HEK293 (cell line): ENCODE results near the gene SLC6A6.

ENCODE experiments used
- CTCF ChIA-PET: fragments of 350-600 bp; formaldehyde crosslinking; extraction: SDS; loops from one replicate; lab custom pipeline; 2021; ENCODE audit warnings: antibody characterized with exemption; lab: Yijun Ruan, JAX
- POLR2A ChIA-PET: fragments of 300-600 bp; formaldehyde crosslinking; extraction: SDS; loops from one replicate; lab custom pipeline; 2020; ENCODE audit warnings: antibody characterized with exemption, inconsistent platforms; lab: Yijun Ruan, JAX
- H3K27ac ChIP-seq: fragments of 200-500 bp; sonication (Bioruptor generic); 2 replicates; pipeline ENCODE4 v1.5.1; 2014; ENCODE audit warnings: low read depth, low read length, control low read depth, inconsistent platforms; ENCODE audit errors: extremely low read depth
- H3K36me3 ChIP-seq, 2 experiments: fragments of 200-500 bp in 1 of 2; sonication (Bioruptor generic) in 1 of 2; 1 replicate in 1 of 2; 2 replicates in 1 of 2; pipeline ENCODE4 v1.5.1; 2014 to 2017; ENCODE audit warnings: inconsistent platforms in 2 of 2, low read length in 2 of 2; ENCODE audit not compliant: control insufficient read depth in 2 of 2, insufficient read depth in 1 of 2
- H3K4me1 ChIP-seq: fragments of 200-500 bp; sonication (Bioruptor generic); 2 replicates; pipeline ENCODE4 v1.5.1; 2014; ENCODE audit warnings: mild to moderate bottlenecking, low read length, inconsistent platforms; ENCODE audit not compliant: control insufficient read depth, insufficient read depth
- H3K4me3 ChIP-seq: 2 replicates; pipeline ENCODE4 v1.5.1; 2011; ENCODE audit warnings: low read depth, mild to moderate bottlenecking, control low read depth, low read length, moderate library complexity
- H3K9me3 ChIP-seq: fragments of 200-500 bp; sonication (Bioruptor generic); 2 replicates; pipeline ENCODE4 v1.5.1; 2014; ENCODE audit warnings: low read depth, low read length, inconsistent platforms; ENCODE audit not compliant: control insufficient read depth, insufficient read depth
- AEBP2 ChIP-seq: fragments of 450-650 bp; formaldehyde crosslinking; IDR thresholded peaks from 2 replicates; pipeline ENCODE4 v1.5.1; 2016; ENCODE audit warnings: missing biosample characterization, missing genetic modification characterization, borderline replicate concordance
- GLI4 ChIP-seq: fragments of 450-650 bp; formaldehyde crosslinking; IDR thresholded peaks from 2 replicates; pipeline ENCODE4 v1.5.1; 2016; ENCODE audit warnings: missing biosample characterization, missing genetic modification characterization
- YY1 ChIP-seq: fragments of 450-650 bp; formaldehyde crosslinking; IDR thresholded peaks from 2 replicates; pipeline ENCODE4 v1.5.1; 2018; ENCODE audit warnings: missing biosample characterization, missing genetic modification characterization
- ZBTB48 ChIP-seq: fragments of 450-650 bp; formaldehyde crosslinking; IDR thresholded peaks from 2 replicates; pipeline ENCODE4 v1.5.1; 2016; ENCODE audit warnings: missing biosample characterization, missing genetic modification characterization
- ZFP37 ChIP-seq: fragments of 450-650 bp; formaldehyde crosslinking; IDR thresholded peaks from 2 replicates; pipeline ENCODE4 v1.5.1; 2016; ENCODE audit warnings: missing biosample characterization, missing genetic modification characterization
- ZIC2 ChIP-seq: fragments of 450-650 bp; formaldehyde crosslinking; IDR thresholded peaks from 2 replicates; pipeline ENCODE4 v1.5.1; 2016; ENCODE audit warnings: missing biosample characterization, missing genetic modification characterization
- ZNF10 ChIP-seq: fragments of 450-650 bp; formaldehyde crosslinking; IDR thresholded peaks from 2 replicates; pipeline ENCODE4 v1.5.1; 2017; ENCODE audit warnings: missing biosample characterization, missing genetic modification characterization
- ZNF155 ChIP-seq: fragments of 450-650 bp; formaldehyde crosslinking; IDR thresholded peaks from 2 replicates; pipeline ENCODE4 v1.5.1; 2016; ENCODE audit warnings: missing biosample characterization, missing genetic modification characterization
- ZNF174 ChIP-seq: fragments of 450-650 bp; formaldehyde crosslinking; IDR thresholded peaks from 2 replicates; pipeline ENCODE4 v1.5.0; 2017; ENCODE audit warnings: missing biosample characterization, mild to moderate bottlenecking, missing genetic modification characterization
- ZNF302 ChIP-seq: fragments of 450-650 bp; formaldehyde crosslinking; IDR thresholded peaks from 2 replicates; pipeline ENCODE4 v1.5.1; 2016; ENCODE audit warnings: missing biosample characterization, missing genetic modification characterization, low read depth
- ZNF354C ChIP-seq: fragments of 450-650 bp; formaldehyde crosslinking; IDR thresholded peaks from 2 replicates; pipeline ENCODE4 v1.5.1; 2016; ENCODE audit warnings: missing biosample characterization, missing genetic modification characterization, low read depth, borderline replicate concordance
- ZNF518A ChIP-seq: fragments of 450-650 bp; formaldehyde crosslinking; conservative IDR thresholded peaks from 2 replicates; pipeline ENCODE4 v1.5.1; 2016; ENCODE audit warnings: low read depth, missing biosample characterization, missing genetic modification characterization
- ZNF529 ChIP-seq: fragments of 450-650 bp; formaldehyde crosslinking; IDR thresholded peaks from 2 replicates; pipeline ENCODE4 v1.5.1; 2017; ENCODE audit warnings: missing genetic modification characterization, missing biosample characterization; ENCODE audit not compliant: insufficient replicate concordance
- ZNF548 ChIP-seq: fragments of 450-650 bp; formaldehyde crosslinking; IDR thresholded peaks from 2 replicates; pipeline ENCODE4 v1.5.1; 2016; ENCODE audit warnings: missing biosample characterization, missing genetic modification characterization
- ZNF610 ChIP-seq: fragments of 450-650 bp; formaldehyde crosslinking; IDR thresholded peaks from 2 replicates; pipeline ENCODE4 v1.5.1; 2016; ENCODE audit warnings: missing biosample characterization, missing genetic modification characterization, borderline replicate concordance
- ZNF704 ChIP-seq: fragments of 450-650 bp; formaldehyde crosslinking; IDR thresholded peaks from 2 replicates; pipeline ENCODE4 v1.5.1; 2016; ENCODE audit warnings: missing biosample characterization, missing genetic modification characterization
- ZNF777 ChIP-seq: fragments of 450-650 bp; formaldehyde crosslinking; IDR thresholded peaks from 2 replicates; pipeline ENCODE4 v1.5.1; 2017; ENCODE audit warnings: missing biosample characterization, missing genetic modification characterization, borderline replicate concordance
- ZNF785 ChIP-seq: fragments of 450-650 bp; formaldehyde crosslinking; IDR thresholded peaks from 2 replicates; pipeline ENCODE4 v1.5.1; 2016; ENCODE audit warnings: missing biosample characterization, missing genetic modification characterization
- ZNF837 ChIP-seq: fragments of 450-650 bp; formaldehyde crosslinking; IDR thresholded peaks from 2 replicates; pipeline ENCODE4 v1.5.1; 2016; ENCODE audit warnings: missing biosample characterization, missing genetic modification characterization
- ZNF843 ChIP-seq: fragments of 450-650 bp; formaldehyde crosslinking; IDR thresholded peaks from 2 replicates; pipeline ENCODE4 v1.5.1; 2016; ENCODE audit warnings: missing biosample characterization, missing genetic modification characterization
- ZSCAN18 ChIP-seq: fragments of 450-650 bp; formaldehyde crosslinking; IDR thresholded peaks from 2 replicates; pipeline ENCODE4 v1.5.1; 2016; ENCODE audit warnings: missing biosample characterization, missing genetic modification characterization
- TF ChIP-seq, protein P1 (sequence below): fragments of 450-650 bp; formaldehyde crosslinking; optimal IDR thresholded peaks from 2 replicates; pipeline ENCODE3; 2016; ENCODE audit warnings: missing biosample characterization, mild to moderate bottlenecking, missing genetic modification characterization
- TF ChIP-seq, protein P2 (sequence below): fragments of 450-650 bp; formaldehyde crosslinking; IDR thresholded peaks from 2 replicates; pipeline ENCODE4 v1.5.1; 2017; ENCODE audit warnings: missing biosample characterization, missing genetic modification characterization

Gene SLC6A6

DNA sequence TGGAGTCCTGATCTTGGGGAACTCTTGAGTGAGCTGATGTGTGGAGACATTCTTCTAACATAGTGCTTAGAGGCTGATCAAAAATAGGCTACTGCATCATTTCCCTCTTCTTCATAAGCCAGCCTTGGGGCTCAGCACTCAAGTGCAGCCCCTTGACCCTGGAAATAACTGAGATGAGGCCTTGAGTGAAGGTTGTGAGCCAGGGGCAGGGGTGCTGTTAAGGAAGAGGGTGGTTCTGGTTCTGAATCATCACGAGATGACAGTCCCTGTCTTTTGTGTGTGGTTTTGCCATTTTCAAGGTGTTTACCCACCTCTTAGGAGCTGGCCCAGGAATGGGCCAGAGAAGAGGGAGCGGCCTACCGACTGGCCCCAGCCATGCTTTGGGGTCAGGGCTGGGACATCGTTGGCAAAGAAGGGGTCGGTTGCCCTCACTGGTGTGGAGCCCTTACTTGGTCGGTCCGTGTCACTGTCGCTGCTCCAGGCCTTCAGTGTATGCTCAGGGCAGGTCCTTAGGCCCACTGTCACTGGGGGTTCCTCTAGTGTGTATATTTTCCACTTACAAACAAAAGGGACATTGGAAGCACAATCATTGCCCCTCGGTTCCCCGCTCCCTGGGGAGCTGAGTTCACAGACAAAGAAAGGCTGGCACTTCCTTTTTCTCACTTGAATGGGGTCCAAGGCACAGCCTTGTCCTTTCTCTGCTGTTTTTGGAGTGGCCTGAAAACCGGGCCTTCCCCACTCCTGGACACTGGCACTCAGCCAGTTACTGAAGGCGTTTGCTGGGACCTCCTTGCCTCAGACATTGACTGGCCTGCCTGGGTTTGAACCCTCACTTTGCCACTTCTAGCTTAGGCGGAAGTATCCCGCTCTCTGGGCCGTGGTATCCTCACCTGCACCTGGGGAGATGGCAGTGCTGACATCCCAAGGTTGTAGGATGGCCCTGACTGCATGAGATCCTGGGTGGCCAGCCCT, 46.6 kb downstream of the SLC6A6 start:
- Histone ChIP-seq H3K9me3 (no peaks in the 10 kb centered on the region), H3K4me1 (peaks cover 13% of the 10 kb centered on the region), H3K36me3 (peaks cover 0 to 40% of the 10 kb centered on the region in 2 experiments; a peak in 2 of 3 replicates), H3K27ac (no peak overlapping the region), H3K4me3 (no peak overlapping the region)
- TF ChIP-seq ZSCAN18 (tag by site-specific recombination) = no peak
- no peak for TF ChIP-seq ZNF302 (tag by site-specific recombination)
- TF ChIP-seq ZNF174 (tag by site-specific recombination) = no peak
- TF ChIP-seq ZNF155 (tag by site-specific recombination) = no peak
- no peak for TF ChIP-seq ZNF529 (tag by site-specific recombination)
- no peak for TF ChIP-seq ZNF354C
- no peak for TF ChIP-seq ZNF610 (tag by site-specific recombination)
- no peak for TF ChIP-seq ZNF843
- TF ChIP-seq ZNF548 (tag by site-specific recombination) = no peak
- no peak for TF ChIP-seq ZIC2 (tag by site-specific recombination)
- no peak for TF ChIP-seq GLI4 (tag by site-specific recombination)
- TF ChIP-seq ZNF837 (tag by site-specific recombination) = no peak
- TF ChIP-seq, protein P1, sequence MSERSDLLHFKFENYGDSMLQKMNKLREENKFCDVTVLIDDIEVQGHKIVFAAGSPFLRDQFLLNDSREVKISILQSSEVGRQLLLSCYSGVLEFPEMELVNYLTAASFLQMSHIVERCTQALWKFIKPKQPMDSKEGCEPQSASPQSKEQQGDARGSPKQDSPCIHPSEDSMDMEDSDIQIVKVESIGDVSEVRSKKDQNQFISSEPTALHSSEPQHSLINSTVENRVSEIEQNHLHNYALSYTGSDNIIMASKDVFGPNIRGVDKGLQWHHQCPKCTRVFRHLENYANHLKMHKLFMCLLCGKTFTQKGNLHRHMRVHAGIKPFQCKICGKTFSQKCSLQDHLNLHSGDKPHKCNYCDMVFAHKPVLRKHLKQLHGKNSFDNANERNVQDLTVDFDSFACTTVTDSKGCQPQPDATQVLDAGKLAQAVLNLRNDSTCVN = no peak
- no peak for TF ChIP-seq YY1
- TF ChIP-seq, protein P2, sequence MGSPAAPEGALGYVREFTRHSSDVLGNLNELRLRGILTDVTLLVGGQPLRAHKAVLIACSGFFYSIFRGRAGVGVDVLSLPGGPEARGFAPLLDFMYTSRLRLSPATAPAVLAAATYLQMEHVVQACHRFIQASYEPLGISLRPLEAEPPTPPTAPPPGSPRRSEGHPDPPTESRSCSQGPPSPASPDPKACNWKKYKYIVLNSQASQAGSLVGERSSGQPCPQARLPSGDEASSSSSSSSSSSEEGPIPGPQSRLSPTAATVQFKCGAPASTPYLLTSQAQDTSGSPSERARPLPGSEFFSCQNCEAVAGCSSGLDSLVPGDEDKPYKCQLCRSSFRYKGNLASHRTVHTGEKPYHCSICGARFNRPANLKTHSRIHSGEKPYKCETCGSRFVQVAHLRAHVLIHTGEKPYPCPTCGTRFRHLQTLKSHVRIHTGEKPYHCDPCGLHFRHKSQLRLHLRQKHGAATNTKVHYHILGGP (tag by site-specific recombination) = no peak
- TF ChIP-seq ZNF10 = no peak
- ChIA-PET CTCF (interaction anchor here (0.6 kb wide), 1 partner anchor 231 kb away, joined by 3 read pairs; no protein-coding TSS in a partner anchor), POLR2A (no interaction called here)

- POLR2A ChIA-PET = no interaction called here
- Histone ChIP-seq H3K4me1 (peaks cover 13% of the 10 kb centered on the region), H3K9me3 (no peaks in the 10 kb centered on the region), H3K36me3 (peaks cover 0 to 47% of the 10 kb centered on the region in 2 experiments; a peak in 2 of 3 replicates), H3K27ac (no peak overlapping the region), H3K4me3 (no peak overlapping the region)
- CTCF ChIA-PET = interaction anchor here (0.8 to 1.4 kb wide), 3 partner anchors 12 to 48 kb away, joined by 3 read pairs; partner anchors contain the start of gene SLC6A6
- no peak for TF ChIP-seq ZBTB48 (tag by site-specific recombination)
- TF ChIP-seq ZNF785 (tag by site-specific recombination) = no peak
- no peak for TF ChIP-seq ZNF777 (tag by site-specific recombination)
- TF ChIP-seq AEBP2 (tag by site-specific recombination) = no peak
- no peak for TF ChIP-seq ZFP37 (tag by site-specific recombination)
- TF ChIP-seq ZNF704 (tag by site-specific recombination) = no peak
- TF ChIP-seq ZNF518A (tag by site-specific recombination) = no peak
Observed at GRCh38 chr3:14450506-14450905, 48.1 kb downstream of the SLC6A6 start.
